WTC11 (cell line): ENCODE measurements around the gene HERC5.

ENCODE experiments used
- CREB1 ChIP-seq: sonication (generic); formaldehyde crosslinking; IDR thresholded peaks from 2 replicates; pipeline ENCODE4 v1.8.0; 2023; ENCODE audit warnings: mild to moderate bottlenecking, missing genetic modification reagents
- ELF4 ChIP-seq: sonication (generic); formaldehyde crosslinking; IDR thresholded peaks from 2 replicates; pipeline ENCODE4 v1.8.1; 2022; ENCODE audit warnings: low read depth, mild to moderate bottlenecking, moderate library complexity, missing genetic modification reagents
- ESRRA ChIP-seq: sonication (generic); formaldehyde crosslinking; IDR thresholded peaks from 2 replicates; pipeline ENCODE4 v1.8.1; 2022; ENCODE audit warnings: mild to moderate bottlenecking, missing genetic modification reagents, borderline replicate concordance
- FOXJ3 ChIP-seq: sonication (generic); formaldehyde crosslinking; IDR thresholded peaks from 2 replicates; pipeline ENCODE4 v1.9.0; 2021; ENCODE audit warnings: missing genetic modification reagents, mild to moderate bottlenecking, borderline replicate concordance
- HMGA2 ChIP-seq: fragments of 250-450 bp; sonication (Bioruptor Pico); IDR thresholded peaks from 2 replicates; pipeline ENCODE4 v1.4.0; 2021; ENCODE audit warnings: mild to moderate bottlenecking, moderate library complexity
- SP1 ChIP-seq: sonication (generic); formaldehyde crosslinking; conservative IDR thresholded peaks from 2 replicates; pipeline ENCODE4 v1.8.1; 2022; ENCODE audit warnings: missing genetic modification reagents
- TF ChIP-seq, protein P1 (sequence below): fragments of 200-600 bp; IDR thresholded peaks from 2 replicates; pipeline ENCODE4 v1.8.0; 2022; ENCODE audit warnings: antibody characterized with exemption
- TF ChIP-seq, protein P2 (sequence below): sonication (generic); formaldehyde crosslinking; IDR thresholded peaks from 2 replicates; pipeline ENCODE4 v1.8.1; 2023; ENCODE audit warnings: mild to moderate bottlenecking, moderate library complexity, missing genetic modification reagents
- TF ChIP-seq, protein P3 (sequence below): sonication (generic); formaldehyde crosslinking; IDR thresholded peaks from 2 replicates; pipeline ENCODE4 v1.8.1; 2023; ENCODE audit warnings: mild to moderate bottlenecking, missing genetic modification reagents
- TF ChIP-seq, protein P4 (sequence below): sonication (generic); formaldehyde crosslinking; IDR thresholded peaks from 2 replicates; pipeline ENCODE4 v1.8.0; 2023; ENCODE audit warnings: mild to moderate bottlenecking, missing genetic modification reagents

DNA sequence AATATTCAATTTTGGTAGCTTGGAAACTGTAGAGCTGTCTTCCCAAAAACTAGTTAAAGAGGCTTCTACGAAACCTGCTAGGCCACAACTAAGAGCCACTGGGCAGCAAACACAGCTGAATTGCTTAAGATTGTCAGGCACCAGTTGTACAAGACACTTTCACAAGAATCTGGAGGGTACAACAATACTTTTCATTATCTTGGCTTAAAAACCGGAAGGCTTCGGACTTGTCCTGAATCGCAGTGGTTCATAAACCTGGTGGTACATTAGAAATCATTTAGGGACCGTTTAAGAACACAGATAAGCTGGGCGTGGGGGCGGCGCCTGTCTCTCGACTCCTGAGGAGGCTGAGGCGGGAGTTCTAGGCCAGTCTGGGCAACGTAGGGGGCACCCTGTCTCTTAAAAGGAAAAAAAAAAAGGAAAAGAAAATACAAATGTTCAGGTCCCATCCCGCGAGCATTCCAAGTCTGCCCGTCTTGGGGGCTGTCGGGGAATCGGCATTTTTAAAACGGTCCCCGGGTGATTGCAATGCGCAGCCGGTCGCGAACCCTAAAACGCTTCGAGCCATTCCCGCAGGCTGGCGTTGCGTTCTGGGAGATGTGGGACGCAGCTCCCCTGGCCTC, 65.9 kb downstream of the HERC5 start:
- TF ChIP-seq, protein P1, sequence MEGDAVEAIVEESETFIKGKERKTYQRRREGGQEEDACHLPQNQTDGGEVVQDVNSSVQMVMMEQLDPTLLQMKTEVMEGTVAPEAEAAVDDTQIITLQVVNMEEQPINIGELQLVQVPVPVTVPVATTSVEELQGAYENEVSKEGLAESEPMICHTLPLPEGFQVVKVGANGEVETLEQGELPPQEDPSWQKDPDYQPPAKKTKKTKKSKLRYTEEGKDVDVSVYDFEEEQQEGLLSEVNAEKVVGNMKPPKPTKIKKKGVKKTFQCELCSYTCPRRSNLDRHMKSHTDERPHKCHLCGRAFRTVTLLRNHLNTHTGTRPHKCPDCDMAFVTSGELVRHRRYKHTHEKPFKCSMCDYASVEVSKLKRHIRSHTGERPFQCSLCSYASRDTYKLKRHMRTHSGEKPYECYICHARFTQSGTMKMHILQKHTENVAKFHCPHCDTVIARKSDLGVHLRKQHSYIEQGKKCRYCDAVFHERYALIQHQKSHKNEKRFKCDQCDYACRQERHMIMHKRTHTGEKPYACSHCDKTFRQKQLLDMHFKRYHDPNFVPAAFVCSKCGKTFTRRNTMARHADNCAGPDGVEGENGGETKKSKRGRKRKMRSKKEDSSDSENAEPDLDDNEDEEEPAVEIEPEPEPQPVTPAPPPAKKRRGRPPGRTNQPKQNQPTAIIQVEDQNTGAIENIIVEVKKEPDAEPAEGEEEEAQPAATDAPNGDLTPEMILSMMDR: no peak
- no peak for TF ChIP-seq ELF4 (CRISPR knock-in tag)
- TF ChIP-seq, protein P2, sequence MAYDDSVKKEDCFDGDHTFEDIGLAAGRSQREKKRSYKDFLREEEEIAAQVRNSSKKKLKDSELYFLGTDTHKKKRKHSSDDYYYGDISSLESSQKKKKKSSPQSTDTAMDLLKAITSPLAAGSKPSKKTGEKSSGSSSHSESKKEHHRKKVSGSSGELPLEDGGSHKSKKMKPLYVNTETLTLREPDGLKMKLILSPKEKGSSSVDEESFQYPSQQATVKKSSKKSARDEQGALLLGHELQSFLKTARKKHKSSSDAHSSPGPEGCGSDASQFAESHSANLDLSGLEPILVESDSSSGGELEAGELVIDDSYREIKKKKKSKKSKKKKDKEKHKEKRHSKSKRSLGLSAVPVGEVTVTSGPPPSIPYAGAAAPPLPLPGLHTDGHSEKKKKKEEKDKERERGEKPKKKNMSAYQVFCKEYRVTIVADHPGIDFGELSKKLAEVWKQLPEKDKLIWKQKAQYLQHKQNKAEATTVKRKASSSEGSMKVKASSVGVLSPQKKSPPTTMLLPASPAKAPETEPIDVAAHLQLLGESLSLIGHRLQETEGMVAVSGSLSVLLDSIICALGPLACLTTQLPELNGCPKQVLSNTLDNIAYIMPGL (CRISPR knock-in tag): no peak
- TF ChIP-seq ESRRA (CRISPR knock-in tag): no peak
- no peak for TF ChIP-seq HMGA2 (CRISPR knock-in tag)
- TF ChIP-seq, protein P3, sequence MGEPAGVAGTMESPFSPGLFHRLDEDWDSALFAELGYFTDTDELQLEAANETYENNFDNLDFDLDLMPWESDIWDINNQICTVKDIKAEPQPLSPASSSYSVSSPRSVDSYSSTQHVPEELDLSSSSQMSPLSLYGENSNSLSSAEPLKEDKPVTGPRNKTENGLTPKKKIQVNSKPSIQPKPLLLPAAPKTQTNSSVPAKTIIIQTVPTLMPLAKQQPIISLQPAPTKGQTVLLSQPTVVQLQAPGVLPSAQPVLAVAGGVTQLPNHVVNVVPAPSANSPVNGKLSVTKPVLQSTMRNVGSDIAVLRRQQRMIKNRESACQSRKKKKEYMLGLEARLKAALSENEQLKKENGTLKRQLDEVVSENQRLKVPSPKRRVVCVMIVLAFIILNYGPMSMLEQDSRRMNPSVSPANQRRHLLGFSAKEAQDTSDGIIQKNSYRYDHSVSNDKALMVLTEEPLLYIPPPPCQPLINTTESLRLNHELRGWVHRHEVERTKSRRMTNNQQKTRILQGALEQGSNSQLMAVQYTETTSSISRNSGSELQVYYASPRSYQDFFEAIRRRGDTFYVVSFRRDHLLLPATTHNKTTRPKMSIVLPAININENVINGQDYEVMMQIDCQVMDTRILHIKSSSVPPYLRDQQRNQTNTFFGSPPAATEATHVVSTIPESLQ (CRISPR knock-in tag): no peak
- TF ChIP-seq, protein P4, sequence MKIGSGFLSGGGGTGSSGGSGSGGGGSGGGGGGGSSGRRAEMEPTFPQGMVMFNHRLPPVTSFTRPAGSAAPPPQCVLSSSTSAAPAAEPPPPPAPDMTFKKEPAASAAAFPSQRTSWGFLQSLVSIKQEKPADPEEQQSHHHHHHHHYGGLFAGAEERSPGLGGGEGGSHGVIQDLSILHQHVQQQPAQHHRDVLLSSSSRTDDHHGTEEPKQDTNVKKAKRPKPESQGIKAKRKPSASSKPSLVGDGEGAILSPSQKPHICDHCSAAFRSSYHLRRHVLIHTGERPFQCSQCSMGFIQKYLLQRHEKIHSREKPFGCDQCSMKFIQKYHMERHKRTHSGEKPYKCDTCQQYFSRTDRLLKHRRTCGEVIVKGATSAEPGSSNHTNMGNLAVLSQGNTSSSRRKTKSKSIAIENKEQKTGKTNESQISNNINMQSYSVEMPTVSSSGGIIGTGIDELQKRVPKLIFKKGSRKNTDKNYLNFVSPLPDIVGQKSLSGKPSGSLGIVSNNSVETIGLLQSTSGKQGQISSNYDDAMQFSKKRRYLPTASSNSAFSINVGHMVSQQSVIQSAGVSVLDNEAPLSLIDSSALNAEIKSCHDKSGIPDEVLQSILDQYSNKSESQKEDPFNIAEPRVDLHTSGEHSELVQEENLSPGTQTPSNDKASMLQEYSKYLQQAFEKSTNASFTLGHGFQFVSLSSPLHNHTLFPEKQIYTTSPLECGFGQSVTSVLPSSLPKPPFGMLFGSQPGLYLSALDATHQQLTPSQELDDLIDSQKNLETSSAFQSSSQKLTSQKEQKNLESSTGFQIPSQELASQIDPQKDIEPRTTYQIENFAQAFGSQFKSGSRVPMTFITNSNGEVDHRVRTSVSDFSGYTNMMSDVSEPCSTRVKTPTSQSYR: no peak
- TF ChIP-seq FOXJ3 (CRISPR knock-in tag): no peak
- no peak for TF ChIP-seq CREB1 (CRISPR knock-in tag)
- TF ChIP-seq SP1 (CRISPR knock-in tag): no peak
